Skeletal muscle tissue (tissue), 4 donors: ENCODE measurements around the gene ELF1. TPM values are rescaled to one million over a fixed set of nuclear protein-coding genes. Genes with fewer than 3 reads are reported as not detected.

ENCODE experiments used
- H3K27ac ChIP-seq: one replicate; pipeline ENCODE4 v1.7.0; 2013; ENCODE audit warnings: mild to moderate bottlenecking, low read depth, low read length, inconsistent platforms
- H3K27me3 ChIP-seq, 3 donors: one replicate each; pipeline ENCODE4 v1.7.0; 2013; ENCODE audit warnings: low read length in 3 of 3; ENCODE audit not compliant: control insufficient read depth in 3 of 3, insufficient read depth in 3 of 3
- H3K36me3 ChIP-seq, 3 donors: one replicate each; pipeline ENCODE4 v1.7.0; 2013; ENCODE audit warnings: low read length in 3 of 3; ENCODE audit not compliant: control insufficient read depth in 3 of 3, insufficient read depth in 3 of 3
- H3K4me1 ChIP-seq, 3 donors: one replicate each; pipeline ENCODE4 v1.7.0; 2013; ENCODE audit warnings: low read length in 3 of 3, mild to moderate bottlenecking in 3 of 3; ENCODE audit not compliant: control insufficient read depth in 3 of 3, insufficient read depth in 3 of 3
- H3K4me3 ChIP-seq, 3 donors: one replicate each; pipeline ENCODE4 v1.7.0; 2013; ENCODE audit warnings: low read length in 3 of 3
- H3K9ac ChIP-seq, 3 donors: one replicate each; pipeline ENCODE4 v1.7.0; 2013; ENCODE audit warnings: low read length in 3 of 3, mild to moderate bottlenecking in 3 of 3, moderate library complexity in 2 of 3, low read depth in 1 of 3
- H3K9me3 ChIP-seq, 3 donors: one replicate each; pipeline ENCODE4 v1.7.0; 2013; ENCODE audit warnings: low read length in 3 of 3; ENCODE audit not compliant: control insufficient read depth in 3 of 3
- total RNA-seq: library from RNA; depleted of rRNA; stranded (reverse); fragments of >200 nt; gene quantifications from one replicate; pipeline ENCODE4 v1.2.3, GENCODE V29; 2014
- donor health status: Osteomylitis.

The ELF1 gene
- total RNA-seq, 1 donor from 2014 or later, result 33.9 TPM

DNA sequence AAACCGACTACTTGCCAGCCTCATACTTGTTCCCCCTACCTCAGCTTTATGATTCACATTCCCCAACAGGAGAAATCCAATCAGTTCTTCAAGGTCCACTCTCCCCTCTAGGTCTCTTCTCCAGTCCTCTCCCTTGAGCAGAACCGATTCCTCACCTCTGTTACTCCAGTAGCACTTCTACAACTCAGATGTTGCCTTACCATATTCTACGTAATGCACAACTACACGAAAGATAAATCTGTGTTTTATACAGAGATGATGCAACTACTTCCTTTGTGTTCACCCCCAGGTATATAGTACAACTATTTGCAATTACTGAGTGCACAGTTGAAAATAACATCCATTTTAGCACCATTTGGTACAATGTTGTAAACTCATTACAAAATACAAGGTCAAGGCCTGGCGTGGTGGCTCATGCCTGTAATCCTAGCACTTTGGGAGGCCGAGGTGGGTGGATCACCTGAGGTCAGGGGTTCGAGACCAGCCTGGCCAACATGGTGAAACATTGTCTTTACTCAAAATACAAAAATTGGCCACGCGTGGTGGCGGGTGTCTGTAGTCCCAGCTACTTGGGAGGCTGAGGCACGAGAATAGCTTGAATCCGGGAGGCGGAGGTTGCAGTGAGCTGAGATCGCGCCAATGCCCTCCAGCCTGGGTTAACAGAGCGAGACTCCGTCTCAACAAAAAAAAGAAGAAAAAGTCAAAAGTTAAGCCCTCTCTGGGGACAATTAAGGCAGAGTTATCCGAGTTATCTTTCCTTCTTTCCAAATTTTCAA lies 39.4 kb upstream of the ELF1 start:
- Histone ChIP-seq H3K9me3 (no peaks in the 10 kb centered on the region), H3K9ac (peak overlapping the region; percentile 7 to 94 (median 81)), H3K4me3 (peak overlapping the region; percentile 23 to 98 (median 88)), H3K27me3 (no peaks in the 10 kb centered on the region), H3K4me1 (peaks cover 38 to 52% (median 51%) of the 10 kb centered on the region in 3 donors), H3K36me3 (peaks cover 0 to 3% (median 0%) of the 10 kb centered on the region in 3 donors), H3K27ac (peak overlapping the region; percentile 97)

DNA sequence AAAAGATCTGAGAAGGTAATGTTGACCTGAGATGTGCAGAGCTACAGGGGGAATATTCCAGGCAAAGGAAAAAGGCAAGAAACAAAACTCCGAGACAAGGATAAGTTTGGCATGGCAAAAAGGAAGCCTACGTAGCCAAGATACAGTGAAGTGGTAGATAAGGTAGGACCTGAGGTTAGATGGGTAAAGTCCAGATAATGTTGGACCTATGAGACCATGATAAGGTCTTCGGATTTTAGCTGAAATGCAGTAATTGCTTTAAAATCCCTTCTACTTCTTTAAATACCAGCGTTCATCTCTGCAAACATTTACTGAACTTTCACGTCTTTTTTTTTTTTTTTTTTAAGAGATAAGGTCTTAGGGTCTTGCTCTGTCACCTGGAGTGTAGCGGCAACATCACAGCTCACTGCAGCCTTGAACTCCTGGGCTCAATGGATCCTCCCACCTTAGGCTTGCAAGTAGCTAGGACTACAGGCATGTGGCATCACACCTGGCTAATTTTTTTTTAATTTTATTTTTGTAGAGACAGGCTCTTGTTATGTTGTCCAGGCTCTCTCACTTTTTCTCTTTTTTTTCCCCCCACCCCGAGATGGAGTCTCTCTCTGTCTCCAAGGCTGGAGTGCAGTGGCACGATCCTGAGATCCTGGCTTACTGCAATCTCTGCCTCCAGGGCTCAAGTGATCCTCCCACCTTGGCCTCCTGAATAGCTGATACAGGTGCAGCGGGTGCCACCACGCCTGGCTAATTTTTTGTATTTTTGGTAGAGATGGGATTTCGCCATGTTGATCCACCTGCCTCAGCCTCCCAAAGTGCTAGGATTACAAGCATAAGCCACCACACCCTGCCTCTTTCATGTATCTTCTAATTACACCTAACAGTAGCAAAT lies 38.0 kb upstream of the ELF1 start:
- H3K27ac ChIP-seq, result no peak overlapping the region
- H3K4me3 ChIP-seq, result no peak overlapping the region
- H3K9ac ChIP-seq, result no peak overlapping the region
- H3K4me1 ChIP-seq, result peaks cover 39 to 52% (median 44%) of the 10 kb centered on the region in 3 donors
- no peaks in the 10 kb centered on the region for H3K27me3 ChIP-seq
- H3K9me3 ChIP-seq, result no peaks in the 10 kb centered on the region
- peaks cover 0 to 3% (median 0%) of the 10 kb centered on the region in 3 donors for H3K36me3 ChIP-seq

DNA sequence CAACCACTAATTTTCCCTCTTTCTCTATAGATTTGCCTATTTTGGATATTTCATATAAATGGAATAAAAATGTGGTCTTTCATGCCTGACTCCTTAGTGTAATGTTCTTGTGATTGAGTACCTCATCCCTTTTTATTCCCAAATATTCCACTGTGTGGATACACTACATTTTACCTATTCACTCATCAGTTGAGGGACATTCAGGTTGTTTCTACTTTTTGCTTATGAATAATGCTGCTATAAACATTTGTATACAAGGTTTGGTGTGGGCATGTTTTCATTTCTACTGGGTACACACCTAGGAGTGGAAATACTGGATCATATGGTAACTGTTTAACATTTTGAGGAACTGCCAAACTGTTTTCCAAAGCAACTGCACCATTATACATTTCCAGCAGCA lies 37.1 kb upstream of the ELF1 start:
- peaks cover 39 to 52% (median 42%) of the 10 kb centered on the region in 3 donors for H3K4me1 ChIP-seq
- no peak overlapping the region for H3K4me3 ChIP-seq
- no peak overlapping the region for H3K9ac ChIP-seq
- no peaks in the 10 kb centered on the region for H3K9me3 ChIP-seq
- no peak overlapping the region for H3K27ac ChIP-seq
- peaks cover 0 to 3% (median 0%) of the 10 kb centered on the region in 3 donors for H3K36me3 ChIP-seq
- no peaks in the 10 kb centered on the region for H3K27me3 ChIP-seq

DNA sequence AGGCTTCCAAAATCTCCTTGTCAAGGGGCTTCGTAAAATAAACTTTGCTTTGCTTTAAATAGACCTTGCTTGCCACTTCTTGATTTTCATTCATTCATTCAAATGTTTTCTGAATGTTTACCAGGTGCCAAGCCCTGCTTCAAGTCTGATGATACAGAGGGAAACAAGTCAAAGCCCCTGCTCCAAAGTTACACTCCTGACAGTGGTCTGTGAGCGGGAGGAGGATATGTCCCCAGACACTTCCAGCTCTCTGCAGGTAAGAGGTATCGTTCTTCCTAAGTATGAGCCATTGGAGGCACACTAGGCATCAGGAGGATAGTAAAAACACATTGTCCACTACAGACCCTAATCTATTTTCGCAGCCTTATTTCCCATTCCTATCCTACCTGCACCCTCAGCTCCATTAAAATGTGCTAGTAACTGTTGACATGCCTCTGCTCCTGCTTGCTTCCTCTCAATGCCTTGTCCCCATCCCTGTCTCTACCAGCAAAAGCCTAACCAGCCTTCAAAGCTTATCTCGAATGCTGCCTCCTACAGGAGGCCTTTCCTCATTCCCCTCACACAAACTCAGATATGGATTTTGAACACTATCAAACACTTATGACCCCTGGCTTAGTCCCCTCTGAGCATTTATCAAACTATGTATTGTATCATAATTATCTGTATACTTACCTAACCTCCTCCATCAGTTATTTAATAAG lies 36.0 kb upstream of the ELF1 start:
- peak overlapping the region in 1 of 3 donors; percentile 12 for H3K9ac ChIP-seq
- peaks cover 39 to 55% (median 49%) of the 10 kb centered on the region in 3 donors for H3K4me1 ChIP-seq
- H3K4me3 ChIP-seq, result no peak overlapping the region
- H3K27ac ChIP-seq, result no peak overlapping the region
- no peaks in the 10 kb centered on the region for H3K9me3 ChIP-seq
- H3K36me3 ChIP-seq, result peaks cover 0 to 3% (median 0%) of the 10 kb centered on the region in 3 donors
- H3K27me3 ChIP-seq, result no peaks in the 10 kb centered on the region

DNA sequence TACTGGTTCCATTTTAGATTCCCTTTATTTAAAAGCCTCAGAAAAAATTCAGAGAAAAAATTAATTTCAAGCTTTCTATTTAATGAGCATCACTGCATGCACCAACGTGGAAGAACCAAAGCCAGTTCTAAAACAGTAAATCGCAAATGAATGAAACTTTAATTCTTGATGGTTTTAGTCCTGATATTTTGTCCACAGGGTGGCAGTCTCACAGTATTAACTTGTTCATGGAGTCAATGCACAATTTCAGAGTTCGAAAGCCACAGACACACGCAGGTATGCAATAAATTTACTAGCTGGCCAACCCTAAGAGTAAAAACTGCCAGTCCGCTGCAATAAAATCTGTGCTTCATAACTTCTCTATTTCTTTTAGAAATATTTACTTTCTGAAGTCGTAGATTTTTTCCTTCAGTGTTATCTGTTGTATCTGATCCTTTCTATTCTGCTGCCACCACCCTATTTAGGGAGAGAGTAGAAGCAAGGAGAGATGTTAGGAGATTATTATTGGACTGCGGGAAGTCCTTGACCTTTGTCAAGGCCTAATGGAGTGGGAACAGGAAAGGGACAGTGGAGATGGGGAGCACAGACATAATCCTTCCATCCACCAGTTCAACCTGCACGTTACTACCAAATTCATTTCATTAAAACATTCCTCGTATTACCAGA lies 35.2 kb upstream of the ELF1 start:
- Histone ChIP-seq H3K4me3 (no peak overlapping the region), H3K27ac (peak overlapping the region; percentile 28), H3K4me1 (peaks cover 39 to 58% (median 56%) of the 10 kb centered on the region in 3 donors), H3K9me3 (no peaks in the 10 kb centered on the region), H3K36me3 (peaks cover 0 to 3% (median 0%) of the 10 kb centered on the region in 3 donors), H3K27me3 (no peaks in the 10 kb centered on the region), H3K9ac (peak overlapping the region in 1 of 3 donors; percentile 12)

DNA sequence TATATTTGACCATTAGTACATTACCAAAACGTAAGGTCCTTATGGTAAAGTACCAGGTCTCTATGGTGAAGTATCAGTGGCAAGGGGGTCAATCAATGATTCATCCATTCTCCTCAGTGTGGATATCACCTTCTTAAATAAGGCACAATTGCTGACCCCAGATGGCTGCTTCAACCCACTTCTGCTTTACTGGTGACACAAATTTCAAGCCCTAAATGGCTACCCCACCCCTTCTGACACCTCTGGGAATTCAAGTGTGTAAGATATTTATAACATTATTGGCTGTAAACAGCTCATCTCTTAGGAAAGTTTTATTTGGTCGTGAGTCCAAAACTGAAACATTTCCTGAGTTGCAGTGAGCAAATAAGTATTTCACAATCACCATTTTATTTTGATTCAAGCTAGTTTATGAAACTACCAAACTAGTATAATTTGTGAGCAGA lies 34.3 kb upstream of the ELF1 start:
- peak overlapping the region in 1 of 3 donors; percentile 1 for H3K9ac ChIP-seq
- H3K27ac ChIP-seq, result peak overlapping the region; percentile 28
- no peak overlapping the region for H3K4me3 ChIP-seq
- H3K4me1 ChIP-seq, result peaks cover 33 to 51% (median 49%) of the 10 kb centered on the region in 3 donors
- H3K27me3 ChIP-seq, result no peaks in the 10 kb centered on the region
- no peaks in the 10 kb centered on the region for H3K9me3 ChIP-seq
- peaks cover 0 to 3% (median 0%) of the 10 kb centered on the region in 3 donors for H3K36me3 ChIP-seq

DNA sequence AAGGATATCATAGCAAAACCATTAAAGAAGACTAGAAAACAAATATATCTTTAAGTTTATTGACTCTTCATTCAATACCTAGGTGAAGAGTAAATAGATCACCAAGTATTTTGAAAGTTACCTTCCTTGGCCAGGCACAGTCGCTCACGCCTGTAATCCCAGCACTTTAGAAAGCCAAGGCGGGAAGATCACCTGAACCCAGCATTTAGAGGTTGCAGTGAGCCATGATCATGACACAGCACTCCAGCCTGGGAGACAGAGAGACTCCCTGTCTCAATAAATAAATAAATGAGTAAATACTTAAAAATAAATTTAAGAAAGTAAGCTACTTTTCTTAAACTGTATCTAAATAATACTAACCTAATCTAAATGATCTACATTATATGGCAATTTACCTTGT lies 33.3 kb upstream of the ELF1 start:
- Histone ChIP-seq H3K4me3 (no peak overlapping the region), H3K27ac (no peak overlapping the region), H3K27me3 (no peaks in the 10 kb centered on the region), H3K9me3 (no peaks in the 10 kb centered on the region), H3K4me1 (peaks cover 27 to 44% (median 43%) of the 10 kb centered on the region in 3 donors), H3K36me3 (no peaks in the 10 kb centered on the region), H3K9ac (no peak overlapping the region)

DNA sequence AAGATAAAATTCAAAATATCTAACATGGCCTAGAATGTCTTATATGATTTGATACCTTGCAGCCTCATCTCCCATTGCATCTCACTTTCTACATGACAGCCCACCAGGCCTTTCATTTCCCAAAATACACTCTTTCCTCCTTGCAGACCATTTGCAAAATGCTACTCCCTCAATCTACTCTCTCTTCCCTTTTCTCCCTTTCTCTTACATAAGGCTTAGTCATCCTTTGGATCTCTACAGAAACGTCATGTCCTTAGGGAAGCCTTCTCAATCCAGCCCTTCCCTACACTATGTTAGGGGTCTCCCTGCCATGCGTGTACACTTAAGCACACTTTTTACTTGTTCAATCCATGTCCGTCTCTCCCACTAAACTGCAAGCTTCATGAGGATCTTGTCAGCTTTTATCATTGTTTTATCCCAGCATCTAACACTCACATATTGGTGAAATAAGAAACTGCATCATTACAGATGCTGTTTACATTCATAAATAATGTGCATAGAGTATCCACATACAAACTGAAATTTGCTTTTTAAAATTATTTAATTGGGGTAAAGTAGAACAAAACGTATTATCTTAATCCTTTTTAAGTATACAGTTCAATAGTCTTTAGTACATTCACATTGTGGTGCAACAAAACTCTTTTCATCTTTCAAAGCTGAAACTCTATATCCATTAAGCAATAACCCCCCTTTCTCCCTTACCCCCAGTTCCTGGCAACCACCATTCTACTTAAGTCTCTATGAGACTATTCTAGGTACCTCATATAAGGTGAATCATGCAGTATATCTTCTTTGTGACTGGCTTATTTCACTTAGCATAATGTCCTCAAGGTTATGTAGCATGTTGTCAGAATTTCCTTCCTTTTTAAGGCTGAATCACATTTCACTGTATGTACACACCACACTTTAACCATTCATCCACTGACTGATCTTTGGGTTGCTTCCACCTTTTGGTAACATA lies 30.6 kb upstream of the ELF1 start:
- no peaks in the 10 kb centered on the region for H3K36me3 ChIP-seq
- H3K4me1 ChIP-seq, result peaks cover 12 to 30% (median 29%) of the 10 kb centered on the region in 3 donors
- H3K9ac ChIP-seq, result no peak overlapping the region
- H3K27me3 ChIP-seq, result no peaks in the 10 kb centered on the region
- H3K27ac ChIP-seq, result no peak overlapping the region
- H3K4me3 ChIP-seq, result no peak overlapping the region
- H3K9me3 ChIP-seq, result no peaks in the 10 kb centered on the region
